UCSD-AML1 (cell line): Measurements from ENCODE around the gene C12orf42.

Source experiments
- DNase-seq: peaks from one replicate; lab custom pipeline; 2025; ENCODE audit not compliant: unreplicated experiment; lab: John Stamatoyannopoulos, UW

C12orf42 gene

DNA sequence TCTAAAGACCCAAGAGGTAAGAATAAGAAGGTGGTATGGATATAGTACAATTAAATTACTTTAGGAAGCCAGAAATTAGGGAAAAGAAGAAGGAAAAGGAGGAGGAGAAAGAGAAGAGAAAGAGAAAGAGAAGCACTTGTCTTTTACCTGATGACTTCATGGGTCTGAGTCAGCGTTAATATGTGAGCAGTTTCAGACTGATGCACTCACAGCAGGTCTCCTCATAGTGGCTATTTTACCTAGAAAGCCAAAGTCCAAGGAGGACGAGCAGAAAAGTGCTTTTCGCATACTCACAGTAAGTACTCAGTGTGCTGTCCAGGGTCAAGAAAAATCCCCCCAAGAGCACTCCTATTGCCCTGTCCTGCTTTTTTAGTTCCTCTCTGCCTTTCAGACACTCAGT, 222.1 kb downstream of the C12orf42 start:
- DNase-seq: no peak

DNA sequence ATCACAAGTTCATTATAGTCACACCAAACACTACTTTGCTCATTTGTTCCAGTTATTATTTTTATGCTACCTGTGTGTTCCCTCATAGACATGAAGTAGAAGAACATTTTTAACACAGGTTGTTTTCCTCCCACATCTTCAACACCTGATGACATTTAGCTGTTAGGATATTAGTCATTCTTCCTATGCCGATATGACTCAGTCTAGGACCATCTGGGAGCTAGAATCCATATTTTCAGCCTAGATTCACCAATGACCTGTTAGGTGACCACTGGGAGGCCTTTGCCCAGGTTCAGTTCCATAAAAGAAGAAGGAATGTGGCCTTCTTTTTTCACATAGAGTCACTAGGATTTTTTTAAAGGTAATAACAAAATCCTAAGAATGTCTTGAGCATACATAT, 222.8 kb downstream of the C12orf42 start:
- no peak for DNase-seq

DNA sequence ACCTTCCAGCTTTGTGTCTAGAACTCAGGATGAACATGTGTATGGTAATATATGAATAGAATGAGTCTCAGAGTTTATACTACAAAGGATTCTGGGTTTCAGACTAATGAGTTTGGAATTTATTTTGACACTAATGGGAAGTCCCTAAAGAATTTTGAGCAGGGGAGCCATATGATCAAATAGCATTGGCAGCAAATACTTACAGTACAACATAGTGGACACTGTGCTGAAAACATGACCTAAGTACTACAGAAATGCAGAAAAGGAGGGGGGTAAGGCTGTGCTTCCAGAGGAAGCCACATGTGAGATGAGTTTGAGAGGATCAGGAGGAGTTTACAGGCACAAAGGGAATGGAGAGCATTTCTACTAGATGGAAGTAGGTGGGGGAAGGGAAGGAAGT, 225.8 kb downstream of the C12orf42 start:
- no peak for DNase-seq

DNA sequence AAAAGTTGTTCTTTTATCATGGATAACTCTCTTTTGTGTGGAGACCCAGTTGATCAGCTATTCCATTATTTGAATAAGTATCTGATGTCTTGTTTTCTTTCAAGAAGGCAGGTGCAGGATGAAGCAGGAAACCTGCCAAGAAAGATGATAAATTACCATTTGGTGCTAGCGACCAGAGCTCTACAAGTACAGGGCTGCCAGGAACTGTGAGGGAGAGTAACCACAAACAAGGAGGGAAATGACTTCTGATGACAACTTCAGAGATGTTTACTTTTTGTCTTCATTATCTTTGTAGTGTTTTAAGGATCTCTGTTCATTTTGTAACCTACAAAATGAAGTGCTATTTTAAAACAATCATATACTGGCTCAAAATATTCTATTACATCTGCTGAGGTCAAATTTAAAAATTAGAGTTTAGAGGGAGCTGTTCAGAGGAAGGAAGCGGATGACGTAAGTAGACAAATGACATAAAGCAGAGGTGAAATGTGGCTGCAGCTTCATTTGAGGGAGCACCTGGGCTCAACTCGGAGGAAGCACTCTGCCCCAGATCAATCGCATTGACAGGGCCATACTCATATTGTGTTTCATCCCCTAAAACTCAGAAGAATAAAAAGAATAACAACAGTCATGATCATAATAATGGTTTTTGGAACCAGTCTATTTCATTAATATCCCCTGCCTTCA, 226.8 kb downstream of the C12orf42 start:
- DNase-seq: no peak

DNA sequence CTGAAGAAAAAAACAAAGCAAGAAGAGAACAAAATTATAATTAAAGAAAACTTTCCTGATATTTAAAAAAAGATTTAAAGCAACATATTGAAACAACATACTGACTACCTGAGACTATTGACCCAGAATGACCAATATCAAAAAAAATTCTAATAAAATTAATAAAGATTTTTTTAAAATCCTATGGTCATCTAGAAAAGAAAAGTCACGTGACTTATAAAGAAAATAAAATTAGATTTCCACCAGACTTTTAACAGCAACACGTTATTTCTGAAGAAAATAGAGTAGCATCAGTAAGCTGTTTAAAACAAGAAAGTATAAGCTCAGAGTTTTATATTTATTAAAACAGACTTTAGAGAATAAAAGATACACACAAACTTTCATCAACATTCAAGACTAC, 238.0 kb downstream of the C12orf42 start:
- no peak for DNase-seq
